ENCODE results near the gene ALOX5AP.
A peak's percentile ranks its signal among the peaks of the same experiment; 100 is the strongest.

Gene ALOX5AP

GRCh38 chr13:30736461-30737320 is 1.3 kb downstream of the ALOX5AP start:
- no peaks in the 10 kb centered on the region for H3K9me3 ChIP-seq (ENCODE audit: control insufficient read depth, low read length)
- no peaks in the 10 kb centered on the region for H3K36me3 ChIP-seq (ENCODE audit: control insufficient read depth, insufficient read depth, low read length)
- no peak for DNase-seq
- peak overlapping the region; percentile 62 for H3K4me3 ChIP-seq (ENCODE audit: insufficient read depth, low read depth, low read length, poor library complexity, severe bottlenecking)
- H3K27ac ChIP-seq (ENCODE audit: insufficient read depth, low read length, poor library complexity, severe bottlenecking), result peak overlapping the region; percentile 64
- no peaks in the 10 kb centered on the region for H3K27me3 ChIP-seq (replicated peaks; ENCODE audit: control insufficient read depth, insufficient read depth, low read length, poor library complexity, severe bottlenecking)
- H3K4me1 ChIP-seq (ENCODE audit: control insufficient read depth, insufficient read depth, low read length, poor library complexity, severe bottlenecking), result peaks cover 43% of the 10 kb centered on the region

DNA sequence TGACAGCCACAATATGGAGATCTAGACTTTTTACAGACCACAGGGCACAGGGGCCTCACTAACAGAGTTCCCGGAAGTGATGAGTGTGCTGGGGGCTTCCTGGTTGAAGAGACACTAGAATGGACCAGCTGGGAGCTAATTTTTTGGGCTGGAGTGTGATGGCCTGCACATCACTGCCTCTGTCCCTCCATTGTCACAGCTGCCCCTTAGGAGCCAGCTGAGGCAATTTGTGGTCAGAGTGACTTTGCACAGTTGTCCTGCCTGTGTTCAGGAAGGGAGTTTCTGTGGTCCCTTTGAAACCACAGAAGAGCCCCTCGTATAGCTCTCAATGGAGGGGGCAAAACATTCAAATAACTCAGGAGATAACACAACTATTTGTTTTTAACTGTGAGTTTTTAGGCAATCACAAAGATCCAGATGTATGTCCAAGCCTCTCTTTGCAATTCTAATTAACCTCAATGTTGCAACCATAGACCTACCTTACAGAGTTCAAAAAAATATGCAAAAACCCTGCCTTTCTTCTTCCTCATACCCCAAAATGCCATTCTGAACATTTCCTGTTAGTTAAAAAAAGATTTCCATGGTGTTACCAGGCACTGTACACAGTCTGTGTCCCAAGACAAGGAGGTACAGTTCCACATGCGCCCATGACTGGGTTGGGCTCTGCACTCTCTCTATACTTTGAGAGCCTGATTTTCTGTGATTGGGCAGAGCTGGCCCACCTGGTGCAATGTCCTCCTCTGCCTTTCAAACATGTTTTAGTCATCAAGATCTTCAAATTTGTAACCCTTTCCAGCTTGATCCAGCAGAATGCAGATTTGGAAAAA is 2.4 kb downstream of the ALOX5AP start:
- Histone ChIP-seq H3K4me1 (ENCODE audit: control insufficient read depth, insufficient read depth, low read length, poor library complexity, severe bottlenecking) (peaks cover 43% of the 10 kb centered on the region), H3K27me3 (replicated peaks; ENCODE audit: control insufficient read depth, insufficient read depth, low read length, poor library complexity, severe bottlenecking) (no peaks in the 10 kb centered on the region), H3K4me3 (ENCODE audit: insufficient read depth, low read depth, low read length, poor library complexity, severe bottlenecking) (peak overlapping the region; percentile 62), H3K36me3 (ENCODE audit: control insufficient read depth, insufficient read depth, low read length) (peaks cover 6% of the 10 kb centered on the region), H3K27ac (ENCODE audit: insufficient read depth, low read length, poor library complexity, severe bottlenecking) (peak overlapping the region; percentile 64), H3K9me3 (ENCODE audit: control insufficient read depth, low read length) (no peaks in the 10 kb centered on the region)
- no peak for DNase-seq

GRCh38 chr13:30738526-30739236 is 3.3 kb downstream of the ALOX5AP start:
- Histone ChIP-seq H3K4me1 (ENCODE audit: control insufficient read depth, insufficient read depth, low read length, poor library complexity, severe bottlenecking) (peaks cover 51% of the 10 kb centered on the region), H3K27ac (ENCODE audit: insufficient read depth, low read length, poor library complexity, severe bottlenecking) (peak overlapping the region; percentile 61)

DNA sequence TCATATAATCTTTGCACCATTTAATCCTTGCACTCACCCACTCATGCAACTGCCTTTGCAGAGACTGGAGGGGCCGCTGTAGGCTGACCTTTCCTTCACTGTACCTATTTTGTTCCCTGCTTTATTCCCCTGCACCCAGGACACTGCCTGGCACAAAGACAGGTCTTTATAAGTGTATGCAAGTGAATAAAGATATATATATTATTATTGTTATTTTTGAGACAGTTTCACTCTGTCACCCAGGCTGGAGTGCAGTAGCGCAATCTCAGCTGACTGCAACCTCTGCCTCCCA is 3.8 kb downstream of the ALOX5AP start:
- Histone ChIP-seq H3K36me3 (ENCODE audit: control insufficient read depth, insufficient read depth, low read length) (peaks cover 6% of the 10 kb centered on the region), H3K4me3 (ENCODE audit: insufficient read depth, low read depth, low read length, poor library complexity, severe bottlenecking) (no peak overlapping the region), H3K4me1 (ENCODE audit: control insufficient read depth, insufficient read depth, low read length, poor library complexity, severe bottlenecking) (peaks cover 56% of the 10 kb centered on the region), H3K27ac (ENCODE audit: insufficient read depth, low read length, poor library complexity, severe bottlenecking) (peak overlapping the region; percentile 61), H3K27me3 (replicated peaks; ENCODE audit: control insufficient read depth, insufficient read depth, low read length, poor library complexity, severe bottlenecking) (no peaks in the 10 kb centered on the region), H3K9me3 (ENCODE audit: control insufficient read depth, low read length) (no peaks in the 10 kb centered on the region)
- DNase-seq, result no peak

More at GRCh38 chr13:30738526-30739236, 3.3 kb downstream of the ALOX5AP start:
- Histone ChIP-seq H3K27me3 (replicated peaks; ENCODE audit: control insufficient read depth, insufficient read depth, low read length, poor library complexity, severe bottlenecking) (no peaks in the 10 kb centered on the region), H3K9me3 (ENCODE audit: control insufficient read depth, low read length) (no peaks in the 10 kb centered on the region), H3K36me3 (ENCODE audit: control insufficient read depth, insufficient read depth, low read length) (peaks cover 6% of the 10 kb centered on the region), H3K4me3 (ENCODE audit: insufficient read depth, low read depth, low read length, poor library complexity, severe bottlenecking) (no peak overlapping the region)
- DNase-seq, result no peak

- peaks cover 61% of the 10 kb centered on the region for H3K4me1 ChIP-seq (ENCODE audit: control insufficient read depth, insufficient read depth, low read length, poor library complexity, severe bottlenecking)
Observed at GRCh38 chr13:30739761-30740642, 4.7 kb downstream of the ALOX5AP start.

GRCh38 chr13:30742901-30743300 is 7.6 kb downstream of the ALOX5AP start:
- H3K27ac ChIP-seq (ENCODE audit: insufficient read depth, low read length, poor library complexity, severe bottlenecking), result no peak overlapping the region
- no peak for DNase-seq
- H3K27me3 ChIP-seq (replicated peaks; ENCODE audit: control insufficient read depth, insufficient read depth, low read length, poor library complexity, severe bottlenecking), result no peaks in the 10 kb centered on the region
- H3K9me3 ChIP-seq (ENCODE audit: control insufficient read depth, low read length), result no peaks in the 10 kb centered on the region
- H3K4me3 ChIP-seq (ENCODE audit: insufficient read depth, low read depth, low read length, poor library complexity, severe bottlenecking), result no peak overlapping the region
- H3K4me1 ChIP-seq (ENCODE audit: control insufficient read depth, insufficient read depth, low read length, poor library complexity, severe bottlenecking), result peaks cover 49% of the 10 kb centered on the region
- H3K36me3 ChIP-seq (ENCODE audit: control insufficient read depth, insufficient read depth, low read length), result peaks cover 20% of the 10 kb centered on the region

More at GRCh38 chr13:30739761-30740642, 4.7 kb downstream of the ALOX5AP start:
- H3K27me3 ChIP-seq (replicated peaks; ENCODE audit: control insufficient read depth, insufficient read depth, low read length, poor library complexity, severe bottlenecking), result no peaks in the 10 kb centered on the region
- H3K27ac ChIP-seq (ENCODE audit: insufficient read depth, low read length, poor library complexity, severe bottlenecking), result peak overlapping the region; percentile 61
- peak; percentile 20 to 54 (median 51) for DNase-seq
- H3K4me3 ChIP-seq (ENCODE audit: insufficient read depth, low read depth, low read length, poor library complexity, severe bottlenecking), result peak overlapping the region; percentile 33
- peaks cover 10% of the 10 kb centered on the region for H3K36me3 ChIP-seq (ENCODE audit: control insufficient read depth, insufficient read depth, low read length)
- no peaks in the 10 kb centered on the region for H3K9me3 ChIP-seq (ENCODE audit: control insufficient read depth, low read length)

DNA sequence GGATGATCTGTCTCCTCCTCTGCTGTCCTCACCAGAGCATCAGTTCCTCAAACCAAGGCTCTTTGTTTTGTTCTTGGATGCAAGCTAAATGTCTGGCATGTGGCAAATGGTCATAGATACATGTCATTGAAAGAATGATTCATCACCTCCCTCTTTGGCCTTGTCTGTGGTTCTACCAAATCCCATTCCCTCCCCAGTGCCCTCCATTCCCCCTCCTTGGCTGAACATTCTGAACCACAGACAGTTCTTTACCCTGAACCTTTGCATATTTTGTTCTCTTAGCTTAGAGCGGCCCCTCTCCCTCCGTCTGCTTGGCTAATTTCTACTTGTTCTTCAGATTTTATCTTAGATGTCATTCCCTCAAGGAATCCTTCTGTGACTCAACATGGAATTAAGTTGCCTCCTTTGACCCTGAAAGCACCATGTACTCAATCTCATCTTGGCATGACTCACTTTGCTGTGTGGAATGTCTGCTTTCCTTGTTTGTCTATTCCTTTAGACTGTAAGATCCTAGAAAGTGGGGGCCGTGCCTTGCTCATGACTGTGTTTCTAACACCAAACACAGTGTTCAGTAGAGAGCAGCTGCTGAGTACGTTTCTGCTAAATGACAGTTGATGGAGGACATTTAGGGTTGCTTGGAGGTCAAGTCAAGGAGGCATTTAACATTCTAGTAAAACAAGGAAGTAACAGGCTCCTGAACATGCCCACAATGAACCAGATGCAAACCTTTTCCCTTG is 8.1 kb downstream of the ALOX5AP start:
- Histone ChIP-seq H3K4me3 (ENCODE audit: insufficient read depth, low read depth, low read length, poor library complexity, severe bottlenecking) (no peak overlapping the region), H3K36me3 (ENCODE audit: control insufficient read depth, insufficient read depth, low read length) (peaks cover 20% of the 10 kb centered on the region), H3K4me1 (ENCODE audit: control insufficient read depth, insufficient read depth, low read length, poor library complexity, severe bottlenecking) (peaks cover 48% of the 10 kb centered on the region), H3K27ac (ENCODE audit: insufficient read depth, low read length, poor library complexity, severe bottlenecking) (peak overlapping the region; percentile 40), H3K9me3 (ENCODE audit: control insufficient read depth, low read length) (no peaks in the 10 kb centered on the region), H3K27me3 (replicated peaks; ENCODE audit: control insufficient read depth, insufficient read depth, low read length, poor library complexity, severe bottlenecking) (no peaks in the 10 kb centered on the region)
- no peak for DNase-seq

- no peak overlapping the region for H3K4me3 ChIP-seq (ENCODE audit: insufficient read depth, low read depth, low read length, poor library complexity, severe bottlenecking)
- peak; percentile 76 to 85 (median 84) for DNase-seq
- peak overlapping the region; percentile 40 for H3K27ac ChIP-seq (ENCODE audit: insufficient read depth, low read length, poor library complexity, severe bottlenecking)
- no peaks in the 10 kb centered on the region for H3K9me3 ChIP-seq (ENCODE audit: control insufficient read depth, low read length)
- no peaks in the 10 kb centered on the region for H3K27me3 ChIP-seq (replicated peaks; ENCODE audit: control insufficient read depth, insufficient read depth, low read length, poor library complexity, severe bottlenecking)
- peaks cover 25% of the 10 kb centered on the region for H3K36me3 ChIP-seq (ENCODE audit: control insufficient read depth, insufficient read depth, low read length)
- peaks cover 41% of the 10 kb centered on the region for H3K4me1 ChIP-seq (ENCODE audit: control insufficient read depth, insufficient read depth, low read length, poor library complexity, severe bottlenecking)
Observed at GRCh38 chr13:30744056-30744680, 8.8 kb downstream of the ALOX5AP start.
